Suprapubic skin (tissue), 3 donors: ENCODE data around the gene AHCYL1.

Source experiments
- CTCF ChIP-seq, 2 donors: fragments of 200-600 bp in 1 of 2; fragments of 450-650 bp in 1 of 2; sonication (generic) in 1 of 2; IDR thresholded peaks; one replicate each; pipeline ENCODE4 v1.5.1; 2016 to 2019; ENCODE audit warnings: antibody characterized with exemption in 2 of 2, mild to moderate bottlenecking in 1 of 2, moderate library complexity in 1 of 2
- POLR2AphosphoS5 ChIP-seq, 3 donors: sonication (generic); formaldehyde crosslinking; IDR thresholded peaks; one replicate each; pipeline ENCODE4 v1.6.1; 2017; ENCODE audit warnings: antibody characterized with exemption in 3 of 3

GRCh38 chr1:110039641-110040040 is 55.1 kb downstream of the AHCYL1 start:
- TF ChIP-seq CTCF (IDR thresholded peaks at IDR 0.05) = no peak
- TF ChIP-seq POLR2AphosphoS5 (IDR thresholded peaks at IDR 0.05) = no peak
